ENCODE results near the gene MXD3.

- TF ChIP-seq POLR2AphosphoS5 (IDR thresholded peaks at IDR 0.05) (no peak), CTCF (IDR thresholded peaks at IDR 0.05) (no peak)
Observed at GRCh38 chr5:177261510-177261909, 50.2 kb downstream of the MXD3 start.

All from stomach (tissue), 4 donors.